ENCODE data around the gene LYZL1. TPM values are rescaled to one million over a fixed set of nuclear protein-coding genes. Genes with fewer than 3 reads are reported as not detected.

LYZL1 gene
- not detected in 2 replicates for total RNA-seq

DNA sequence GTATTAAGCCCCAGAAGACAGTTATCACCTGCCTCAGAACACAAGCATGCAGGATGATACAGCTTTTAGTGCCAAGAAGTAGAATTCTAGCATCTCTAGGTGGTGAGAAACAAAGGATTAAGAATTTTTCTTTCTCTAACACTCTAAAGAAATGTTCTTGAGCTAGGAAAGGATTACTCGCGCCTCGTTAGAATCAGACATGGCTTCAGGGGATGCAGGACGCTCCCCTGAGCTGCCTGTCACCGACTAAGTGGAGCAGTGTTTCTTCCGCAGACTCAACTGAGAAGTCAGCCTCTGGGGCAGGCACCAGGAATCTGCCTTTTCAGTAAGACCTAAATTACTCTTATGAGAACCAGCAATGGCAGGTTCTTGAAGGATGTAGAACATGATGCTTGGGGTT, at the start of gene LYZL1:
LYZL1 (plus strand) TSS at position 165 of the 400 bp plus-strand sequence. CDS start 2,798 bp downstream, outside the sequence.

All from endothelial cell of coronary artery (primary cell).